ENCODE data around the gene PLA2G12B.
"Not testable (repeated sequence)": the region's sequence is repeated elsewhere in the genome, so short reads cannot be mapped to it uniquely, and the experiment has no call there.

The PLA2G12B gene

GRCh38 chr10:72954596-72955554 lies at the start of gene PLA2G12B:
Gene PLA2G12B (minus strand): TSS chr10:72954806. CDS start chr10:72954685, 121 bp downstream.
- no peak for DNase-seq (ENCODE audit: low spot score)

- no peak for DNase-seq (ENCODE audit: low spot score)
Observed at GRCh38 chr10:73003822-73004221, 49.2 kb upstream of the PLA2G12B start.

- no peak for DNase-seq (ENCODE audit: low spot score)
Observed at GRCh38 chr10:73000973-73001372, 46.4 kb upstream of the PLA2G12B start.

- no peak for DNase-seq (ENCODE audit: low spot score)
Observed at GRCh38 chr10:72997099-72997498, 42.5 kb upstream of the PLA2G12B start.

- not testable (repeated sequence) for DNase-seq (ENCODE audit: low spot score)
Observed at GRCh38 chr10:72995459-72995858, 40.9 kb upstream of the PLA2G12B start.

GRCh38 chr10:72989771-72990170 lies 35.2 kb upstream of the PLA2G12B start:
- DNase-seq (ENCODE audit: low spot score): not testable (repeated sequence)

GRCh38 chr10:72984618-72985017 lies 30.0 kb upstream of the PLA2G12B start:
- DNase-seq (ENCODE audit: low spot score): not testable (repeated sequence)

- no peak for DNase-seq (ENCODE audit: low spot score)
Observed at GRCh38 chr10:72981882-72982529, 27.4 kb upstream of the PLA2G12B start.

GRCh38 chr10:72981028-72981881 lies 26.6 kb upstream of the PLA2G12B start:
- DNase-seq (ENCODE audit: low spot score): no peak

GRCh38 chr10:72980348-72980747 lies 25.7 kb upstream of the PLA2G12B start:
- no peak for DNase-seq (ENCODE audit: low spot score)

- DNase-seq (ENCODE audit: low spot score): no peak
Observed at GRCh38 chr10:72979709-72980108, 25.1 kb upstream of the PLA2G12B start.

GRCh38 chr10:72976886-72977285 lies 22.3 kb upstream of the PLA2G12B start:
- no peak for DNase-seq (ENCODE audit: low spot score)

- no peak for DNase-seq (ENCODE audit: low spot score)
Observed at GRCh38 chr10:72956001-72956400, 1.4 kb upstream of the PLA2G12B start.

GRCh38 chr10:72954230-72954595 lies 393 bp downstream of the PLA2G12B start:
- no peak for DNase-seq (ENCODE audit: low spot score)

GRCh38 chr10:72953687-72954086 lies 919 bp downstream of the PLA2G12B start:
- no peak for DNase-seq (ENCODE audit: low spot score)

GRCh38 chr10:72952642-72953158 lies 1.9 kb downstream of the PLA2G12B start:
- DNase-seq (ENCODE audit: low spot score): no peak

- no peak for DNase-seq (ENCODE audit: low spot score)
Observed at GRCh38 chr10:72952189-72952588, 2.4 kb downstream of the PLA2G12B start.

- no peak for DNase-seq (ENCODE audit: low spot score)
Observed at GRCh38 chr10:72951760-72952159, 2.8 kb downstream of the PLA2G12B start.

GRCh38 chr10:72948762-72949161 lies 5.8 kb downstream of the PLA2G12B start:
- DNase-seq (ENCODE audit: low spot score): no peak

- no peak for DNase-seq (ENCODE audit: low spot score)
Observed at GRCh38 chr10:72946963-72947362, 7.6 kb downstream of the PLA2G12B start.

GRCh38 chr10:72943498-72944234 lies 10.9 kb downstream of the PLA2G12B start:
- DNase-seq (ENCODE audit: low spot score): no peak

All from CD4-positive, alpha-beta T cell treated with Interleukin-6 at 100 ng/mL for 8 hours (primary cell).